BJ (cell line): ENCODE data around the gene PPP4R1. TPM values are rescaled to one million over a fixed set of nuclear protein-coding genes. Genes with fewer than 3 reads are reported as not detected.

Experiments used
- CTCF ChIA-PET: fragments of 350-600 bp; formaldehyde crosslinking; extraction: SDS; loops from one replicate; lab custom pipeline; 2021; ENCODE audit warnings: antibody characterized with exemption, inconsistent platforms; lab: Yijun Ruan, JAX
- POLR2A ChIA-PET: fragments of 300-600 bp; sonication (Branson Sonifier 250); formaldehyde crosslinking; extraction: SDS; loops from one replicate; lab custom pipeline; 2021; ENCODE audit warnings: antibody characterized with exemption; lab: Charles Lee
- DNase-seq: peaks from one replicate; pipeline ENCODE4 v3.0.0-alpha.2; 2011; ENCODE audit warnings: low read depth
- H3K27me3 ChIP-seq: 2 replicates; pipeline ENCODE4 v1.6.0; 2011; ENCODE audit warnings: low read length; ENCODE audit not compliant: control insufficient read depth, insufficient read depth
- H3K36me3 ChIP-seq: 2 replicates; pipeline ENCODE4 v1.5.1; 2011; ENCODE audit warnings: low read length; ENCODE audit not compliant: control insufficient read depth, insufficient read depth
- H3K4me3 ChIP-seq: 2 replicates; pipeline ENCODE4 v1.5.1; 2011; ENCODE audit warnings: low read depth, mild to moderate bottlenecking, control low read depth, low read length
- CTCF ChIP-seq: IDR thresholded peaks from 2 replicates; pipeline ENCODE4 v1.5.1; 2011; ENCODE audit warnings: low read depth, mild to moderate bottlenecking, control low read depth, inconsistent platforms, low read length, moderate library complexity; ENCODE audit not compliant: insufficient read depth
- polyA plus RNA-seq: library from polyadenylated mRNA; depleted of rRNA; stranded (reverse); fragments of >200 nt; gene quantifications from 2 replicates; pipeline ENCODE4 v1.2.3, GENCODE V29; 2011

PPP4R1 gene
- polyA plus RNA-seq, 1 experiment: 135 TPM

DNA sequence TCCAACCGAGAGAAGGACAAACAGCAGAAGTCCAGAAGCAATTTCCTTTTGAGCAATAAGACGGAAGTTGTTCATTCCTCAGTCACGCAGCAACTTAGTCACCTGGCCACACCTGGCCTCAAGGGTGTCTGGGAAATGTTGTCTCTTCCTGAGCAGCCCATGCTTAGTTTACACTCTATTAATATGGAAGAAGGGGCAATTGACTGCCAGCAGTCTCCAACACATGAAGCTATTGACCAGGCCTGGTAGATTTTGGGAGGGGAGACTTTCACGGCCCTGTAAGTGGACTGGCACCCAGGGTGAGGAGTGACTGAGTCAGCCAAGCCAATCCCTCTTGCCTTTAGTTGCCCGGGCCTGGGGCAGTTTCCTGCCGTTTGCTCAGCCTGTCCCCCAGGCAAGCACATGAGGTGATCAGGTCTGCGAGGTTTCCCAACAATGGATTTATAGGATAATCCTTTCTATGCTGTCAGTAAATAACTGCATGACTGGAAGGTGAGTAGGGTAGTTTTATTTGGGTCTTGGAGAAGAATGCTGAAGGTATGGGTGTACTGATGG lies 43.8 kb upstream of the PPP4R1 start:
- ChIA-PET CTCF (interaction anchor here (0.7 to 1.5 kb wide), 3 partner anchors 9 to 97 kb away, joined by 3 read pairs; no protein-coding TSS in a partner anchor), POLR2A (no interaction called here)
- no peak for DNase-seq
- no peak for TF ChIP-seq CTCF
- no peaks in the 10 kb centered on the region for H3K36me3 ChIP-seq
- no peak overlapping the region for H3K4me3 ChIP-seq
- no peaks in the 10 kb centered on the region for H3K27me3 ChIP-seq

DNA sequence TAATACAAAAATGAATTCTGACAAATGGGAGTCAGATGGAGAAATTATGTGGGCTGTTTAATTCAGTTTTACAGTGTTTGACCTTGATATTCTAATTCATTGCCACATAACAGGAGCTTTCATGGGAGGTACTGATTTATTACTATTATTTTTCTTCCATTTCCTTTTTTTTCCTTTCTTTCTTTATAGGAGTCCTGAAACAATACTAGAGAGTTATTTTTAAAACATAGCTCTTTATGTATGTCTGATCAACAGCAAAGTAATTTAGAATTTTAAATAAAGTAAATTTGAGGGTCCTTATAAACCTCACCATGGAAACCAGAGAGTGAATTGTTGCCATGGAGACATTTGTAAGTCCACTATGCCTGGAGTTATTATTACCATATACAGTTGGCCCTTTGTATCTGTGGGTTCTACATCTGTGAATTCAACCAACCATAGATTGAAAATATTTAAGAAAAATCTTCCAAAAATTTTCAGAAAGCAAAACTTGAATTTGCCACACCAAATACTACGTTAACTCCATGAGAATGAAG lies 40.9 kb upstream of the PPP4R1 start:
- no peak for TF ChIP-seq CTCF
- no peaks in the 10 kb centered on the region for H3K36me3 ChIP-seq
- CTCF ChIA-PET: interaction anchor here (0.8 kb wide), 1 partner anchor 17 kb away, joined by 3 read pairs; no protein-coding TSS in a partner anchor
- POLR2A ChIA-PET: no interaction called here
- no peak overlapping the region for H3K4me3 ChIP-seq
- DNase-seq: no peak
- H3K27me3 ChIP-seq: no peaks in the 10 kb centered on the region

DNA sequence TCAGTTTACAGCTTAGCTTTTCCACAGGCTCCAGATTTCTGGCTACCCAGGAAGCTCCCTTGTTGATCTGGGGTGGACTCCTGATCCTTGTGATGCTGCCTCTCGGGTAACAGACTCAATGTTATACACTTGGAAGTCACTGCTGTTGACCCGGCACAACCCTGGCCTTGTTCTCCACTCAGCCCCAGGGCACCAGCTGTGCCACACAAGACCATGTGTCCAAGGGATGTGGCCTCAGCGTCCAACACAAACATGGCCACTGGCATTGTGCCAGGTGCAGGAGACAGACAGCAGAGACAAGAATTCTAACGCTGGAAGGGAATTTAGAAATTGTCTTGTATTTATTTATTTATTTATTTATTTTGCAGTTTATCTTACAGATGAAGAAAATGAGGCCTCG lies 39.0 kb upstream of the PPP4R1 start:
- POLR2A ChIA-PET: no interaction called here
- Histone ChIP-seq H3K27me3 (no peaks in the 10 kb centered on the region), H3K36me3 (no peaks in the 10 kb centered on the region), H3K4me3 (no peak overlapping the region)
- TF ChIP-seq CTCF: no peak
- no peak for DNase-seq
- CTCF ChIA-PET: interaction anchor here (0.9 kb wide), 1 partner anchor 41 kb away, joined by 3 read pairs; no protein-coding TSS in a partner anchor

- ChIA-PET POLR2A (no interaction called here), CTCF (interaction anchor here (1.0 to 1.5 kb wide), 4 partner anchors 9 to 73 kb away, joined by 3 to 4 read pairs (median 4); no protein-coding TSS in a partner anchor)
- Histone ChIP-seq H3K36me3 (no peaks in the 10 kb centered on the region), H3K27me3 (no peaks in the 10 kb centered on the region), H3K4me3 (no peak overlapping the region)
- no peak for TF ChIP-seq CTCF
- DNase-seq: no peak
Observed at GRCh38 chr18:9649164-9649540, 34.8 kb upstream of the PPP4R1 start.

GRCh38 chr18:9648431-9649163 lies 34.2 kb upstream of the PPP4R1 start:
- no peak overlapping the region for H3K4me3 ChIP-seq
- H3K27me3 ChIP-seq: no peaks in the 10 kb centered on the region
- ChIA-PET CTCF (interaction anchor here (1.0 to 1.5 kb wide), 4 partner anchors 9 to 73 kb away, joined by 3 to 4 read pairs (median 4); no protein-coding TSS in a partner anchor), POLR2A (no interaction called here)
- no peak for DNase-seq
- no peak for TF ChIP-seq CTCF
- H3K36me3 ChIP-seq: no peaks in the 10 kb centered on the region
